GM18519 (cell line): ENCODE results near the gene C1orf21.
"Not testable (repeated sequence)": the region's sequence is repeated elsewhere in the genome, so short reads cannot be mapped to it uniquely, and the experiment has no call there.

ENCODE experiments used
- ATAC-seq: cut with Tn5 transposase; IDR thresholded peaks from one replicate; pipeline ENCODE4 v1.9.1; 2021; ENCODE audit warnings: mild to moderate bottlenecking, moderate library complexity; ENCODE audit not compliant: unreplicated experiment, low FRiP score

Gene C1orf21

GRCh38 chr1:184582411-184582810 is 195.6 kb downstream of the C1orf21 start:
- ATAC-seq = no peak

- no peak for ATAC-seq
Observed at GRCh38 chr1:184583849-184584248, 197.0 kb downstream of the C1orf21 start.

GRCh38 chr1:184588701-184589100 is 201.9 kb downstream of the C1orf21 start:
- no peak for ATAC-seq

- ATAC-seq = no peak
Observed at GRCh38 chr1:184590163-184590750, 203.4 kb downstream of the C1orf21 start.

- ATAC-seq = no peak
Observed at GRCh38 chr1:184593597-184593996, 206.8 kb downstream of the C1orf21 start.

GRCh38 chr1:184595596-184595995 is 208.8 kb downstream of the C1orf21 start:
- no peak for ATAC-seq

- no peak for ATAC-seq
Observed at GRCh38 chr1:184596950-184597645, 210.3 kb downstream of the C1orf21 start.

GRCh38 chr1:184597650-184598357 is 211.0 kb downstream of the C1orf21 start:
- no peak for ATAC-seq

GRCh38 chr1:184598403-184599193 is 211.8 kb downstream of the C1orf21 start:
- ATAC-seq = no peak

- no peak for ATAC-seq
Observed at GRCh38 chr1:184604152-184604900, 217.5 kb downstream of the C1orf21 start.

GRCh38 chr1:184605941-184606340 is 219.1 kb downstream of the C1orf21 start:
- no peak for ATAC-seq

GRCh38 chr1:184606786-184607185 is 220.0 kb downstream of the C1orf21 start:
- no peak for ATAC-seq

GRCh38 chr1:184608581-184608980 is 221.8 kb downstream of the C1orf21 start:
- no peak for ATAC-seq

- no peak for ATAC-seq
Observed at GRCh38 chr1:184608990-184609389, 222.2 kb downstream of the C1orf21 start.

- no peak for ATAC-seq
Observed at GRCh38 chr1:184610876-184611595, 224.2 kb downstream of the C1orf21 start.

- not testable (repeated sequence) for ATAC-seq
Observed at GRCh38 chr1:184612229-184612628, 225.4 kb downstream of the C1orf21 start.

GRCh38 chr1:184614667-184615066 is 227.8 kb downstream of the C1orf21 start:
- no peak for ATAC-seq

GRCh38 chr1:184615301-184615700 is 228.5 kb downstream of the C1orf21 start:
- ATAC-seq = no peak

- no peak for ATAC-seq
Observed at GRCh38 chr1:184616504-184616903, 229.7 kb downstream of the C1orf21 start.
